Measurements from ENCODE around the gene ARHGEF33. TPM values are rescaled to one million over a fixed set of nuclear protein-coding genes. Genes with fewer than 3 reads are reported as not detected.
A peak's percentile ranks its signal among the peaks of the same experiment; 100 is the strongest.

The ARHGEF33 gene
- total and polyA plus RNA-seq, 2 of the 13 experiments (the other 11 are each of a cell fraction or from before 2014, with no cell fraction given) = 0.04 TPM; not detected in 1

DNA sequence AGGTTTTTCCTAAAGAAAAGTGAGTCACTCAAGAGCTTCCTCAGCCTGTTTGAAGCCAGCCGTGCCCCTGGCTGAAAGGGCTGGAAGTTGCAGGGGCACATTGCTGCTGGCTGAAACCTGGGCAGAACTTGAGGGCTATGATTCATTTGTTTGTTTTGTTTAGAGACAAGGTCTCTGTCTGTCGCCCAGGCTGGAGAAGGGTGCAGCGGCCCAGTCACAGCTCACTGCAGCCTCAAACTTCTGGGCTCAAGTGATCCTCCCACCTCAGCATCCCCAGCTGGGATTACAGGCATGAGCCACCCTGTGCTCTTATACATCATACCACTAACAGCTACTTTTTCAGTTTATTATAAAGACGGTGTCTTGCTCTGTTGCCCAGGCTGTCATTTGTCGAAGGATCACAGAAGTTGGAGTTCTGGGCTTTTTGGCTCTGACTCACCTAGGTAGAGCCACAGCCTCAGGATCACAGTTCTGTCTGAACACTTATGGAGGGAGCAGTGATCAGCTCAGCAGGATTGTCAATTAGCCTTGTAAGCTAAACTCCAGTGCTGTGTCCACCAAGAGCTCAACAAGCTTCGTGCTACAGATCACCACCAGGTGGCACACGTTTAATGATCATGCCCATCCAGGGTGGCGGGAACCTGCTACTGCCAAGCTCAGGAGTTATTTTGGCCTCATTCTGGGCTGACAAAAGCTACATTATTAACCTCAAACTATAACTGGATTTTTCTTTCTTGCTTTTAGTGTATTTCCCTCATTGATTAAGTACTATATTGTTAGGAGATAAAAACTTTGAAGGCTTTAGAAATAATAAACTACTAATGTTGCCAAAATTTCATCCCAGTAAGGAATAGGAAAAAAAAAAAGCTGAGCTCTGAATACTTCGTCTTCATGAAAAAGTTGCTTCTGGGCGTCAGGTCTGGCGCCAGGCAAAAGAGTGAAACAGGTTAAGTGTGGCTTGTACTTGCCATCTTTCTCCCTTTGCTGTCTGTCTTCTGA, 57.9 kb downstream of the ARHGEF33 start (continued):
- TF ChIP-seq, protein P1, sequence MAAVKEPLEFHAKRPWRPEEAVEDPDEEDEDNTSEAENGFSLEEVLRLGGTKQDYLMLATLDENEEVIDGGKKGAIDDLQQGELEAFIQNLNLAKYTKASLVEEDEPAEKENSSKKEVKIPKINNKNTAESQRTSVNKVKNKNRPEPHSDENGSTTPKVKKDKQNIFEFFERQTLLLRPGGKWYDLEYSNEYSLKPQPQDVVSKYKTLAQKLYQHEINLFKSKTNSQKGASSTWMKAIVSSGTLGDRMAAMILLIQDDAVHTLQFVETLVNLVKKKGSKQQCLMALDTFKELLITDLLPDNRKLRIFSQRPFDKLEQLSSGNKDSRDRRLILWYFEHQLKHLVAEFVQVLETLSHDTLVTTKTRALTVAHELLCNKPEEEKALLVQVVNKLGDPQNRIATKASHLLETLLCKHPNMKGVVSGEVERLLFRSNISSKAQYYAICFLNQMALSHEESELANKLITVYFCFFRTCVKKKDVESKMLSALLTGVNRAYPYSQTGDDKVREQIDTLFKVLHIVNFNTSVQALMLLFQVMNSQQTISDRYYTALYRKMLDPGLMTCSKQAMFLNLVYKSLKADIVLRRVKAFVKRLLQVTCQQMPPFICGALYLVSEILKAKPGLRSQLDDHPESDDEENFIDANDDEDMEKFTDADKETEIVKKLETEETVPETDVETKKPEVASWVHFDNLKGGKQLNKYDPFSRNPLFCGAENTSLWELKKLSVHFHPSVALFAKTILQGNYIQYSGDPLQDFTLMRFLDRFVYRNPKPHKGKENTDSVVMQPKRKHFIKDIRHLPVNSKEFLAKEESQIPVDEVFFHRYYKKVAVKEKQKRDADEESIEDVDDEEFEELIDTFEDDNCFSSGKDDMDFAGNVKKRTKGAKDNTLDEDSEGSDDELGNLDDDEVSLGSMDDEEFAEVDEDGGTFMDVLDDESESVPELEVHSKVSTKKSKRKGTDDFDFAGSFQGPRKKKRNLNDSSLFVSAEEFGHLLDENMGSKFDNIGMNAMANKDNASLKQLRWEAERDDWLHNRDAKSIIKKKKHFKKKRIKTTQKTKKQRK (IDR thresholded peaks at IDR 0.05; ENCODE audit: low read length) = no peak
- TF ChIP-seq, protein P2, sequence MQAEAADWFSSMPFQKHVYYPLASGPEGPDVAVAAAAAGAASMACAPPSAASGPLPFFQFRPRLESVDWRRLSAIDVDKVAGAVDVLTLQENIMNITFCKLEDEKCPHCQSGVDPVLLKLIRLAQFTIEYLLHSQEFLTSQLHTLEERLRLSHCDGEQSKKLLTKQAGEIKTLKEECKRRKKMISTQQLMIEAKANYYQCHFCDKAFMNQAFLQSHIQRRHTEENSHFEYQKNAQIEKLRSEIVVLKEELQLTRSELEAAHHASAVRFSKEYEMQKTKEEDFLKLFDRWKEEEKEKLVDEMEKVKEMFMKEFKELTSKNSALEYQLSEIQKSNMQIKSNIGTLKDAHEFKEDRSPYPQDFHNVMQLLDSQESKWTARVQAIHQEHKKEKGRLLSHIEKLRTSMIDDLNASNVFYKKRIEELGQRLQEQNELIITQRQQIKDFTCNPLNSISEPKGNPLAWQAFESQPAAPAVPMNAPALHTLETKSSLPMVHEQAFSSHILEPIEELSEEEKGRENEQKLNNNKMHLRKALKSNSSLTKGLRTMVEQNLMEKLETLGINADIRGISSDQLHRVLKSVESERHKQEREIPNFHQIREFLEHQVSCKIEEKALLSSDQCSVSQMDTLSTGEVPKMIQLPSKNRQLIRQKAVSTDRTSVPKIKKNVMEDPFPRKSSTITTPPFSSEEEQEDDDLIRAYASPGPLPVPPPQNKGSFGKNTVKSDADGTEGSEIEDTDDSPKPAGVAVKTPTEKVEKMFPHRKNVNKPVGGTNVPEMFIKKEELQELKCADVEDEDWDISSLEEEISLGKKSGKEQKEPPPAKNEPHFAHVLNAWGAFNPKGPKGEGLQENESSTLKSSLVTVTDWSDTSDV (CRISPR knock-in tag; IDR thresholded peaks at IDR 0.05) = no peak
- no peak for TF ChIP-seq CCAR2 (optimal IDR thresholded peaks at IDR 0.05; ENCODE audit: low read depth, low read length)
- TF ChIP-seq, protein P3, sequence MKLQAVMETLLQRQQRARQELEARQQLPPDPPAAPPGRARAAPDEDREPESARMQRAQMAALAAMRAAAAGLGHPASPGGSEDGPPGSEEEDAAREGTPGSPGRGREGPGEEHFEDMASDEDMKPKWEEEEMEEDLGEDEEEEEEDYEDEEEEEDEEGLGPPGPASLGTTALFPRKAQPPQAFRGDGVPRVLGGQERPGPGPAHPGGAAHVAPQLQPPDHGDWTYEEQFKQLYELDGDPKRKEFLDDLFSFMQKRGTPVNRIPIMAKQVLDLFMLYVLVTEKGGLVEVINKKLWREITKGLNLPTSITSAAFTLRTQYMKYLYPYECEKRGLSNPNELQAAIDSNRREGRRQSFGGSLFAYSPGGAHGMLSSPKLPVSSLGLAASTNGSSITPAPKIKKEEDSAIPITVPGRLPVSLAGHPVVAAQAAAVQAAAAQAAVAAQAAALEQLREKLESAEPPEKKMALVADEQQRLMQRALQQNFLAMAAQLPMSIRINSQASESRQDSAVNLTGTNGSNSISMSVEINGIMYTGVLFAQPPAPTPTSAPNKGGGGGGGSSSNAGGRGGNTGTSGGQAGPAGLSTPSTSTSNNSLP (IDR thresholded peaks at IDR 0.05; ENCODE audit: low read depth, low read length) = peak; percentile 85
- TF ChIP-seq ATAD3A (CRISPR knock-in tag; IDR thresholded peaks at IDR 0.05) = no peak
- no peak for TF ChIP-seq HNRNPLL (IDR thresholded peaks at IDR 0.05; ENCODE audit: low read depth, low read length, poor library complexity, severe bottlenecking)
- no peak for TF ChIP-seq ZNF788 (CRISPR knock-in tag; IDR thresholded peaks at IDR 0.05; ENCODE audit: borderline replicate concordance)
- no peak for TF ChIP-seq PHB2 (IDR thresholded peaks at IDR 0.05; ENCODE audit: partially characterized antibody)
- no peak; the same call in 1 of the 2 replicates for TF ChIP-seq NR2C2 (CRISPR knock-in tag; IDR thresholded peaks at IDR 0.05; ENCODE audit: borderline replicate concordance)
- TF ChIP-seq ZNF781 (CRISPR knock-in tag; IDR thresholded peaks at IDR 0.05; ENCODE audit: borderline replicate concordance, not compliant biosample characterization) = peak; percentile 80
- TF ChIP-seq, protein P4, sequence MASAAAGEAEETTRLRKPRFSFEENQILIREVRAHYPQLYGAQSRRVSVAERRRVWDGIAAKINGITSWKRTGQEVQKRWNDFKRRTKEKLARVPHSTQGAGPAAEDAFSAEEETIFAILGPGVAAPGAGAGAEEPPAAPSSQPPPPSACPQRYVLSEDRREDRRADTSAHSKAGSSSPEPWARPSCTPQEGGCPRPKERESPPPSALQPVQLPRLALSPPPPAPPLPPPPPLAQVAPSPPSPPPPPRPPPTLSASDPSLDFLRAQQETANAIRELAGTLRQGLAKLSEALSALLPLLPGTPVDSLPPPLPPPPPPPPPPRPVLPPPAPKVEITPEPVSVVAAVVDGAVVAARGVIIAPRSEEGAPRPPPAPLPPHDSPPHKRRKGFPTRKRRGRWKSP (CRISPR knock-in tag; IDR thresholded peaks at IDR 0.05) = no peak
- TF ChIP-seq, protein P5, sequence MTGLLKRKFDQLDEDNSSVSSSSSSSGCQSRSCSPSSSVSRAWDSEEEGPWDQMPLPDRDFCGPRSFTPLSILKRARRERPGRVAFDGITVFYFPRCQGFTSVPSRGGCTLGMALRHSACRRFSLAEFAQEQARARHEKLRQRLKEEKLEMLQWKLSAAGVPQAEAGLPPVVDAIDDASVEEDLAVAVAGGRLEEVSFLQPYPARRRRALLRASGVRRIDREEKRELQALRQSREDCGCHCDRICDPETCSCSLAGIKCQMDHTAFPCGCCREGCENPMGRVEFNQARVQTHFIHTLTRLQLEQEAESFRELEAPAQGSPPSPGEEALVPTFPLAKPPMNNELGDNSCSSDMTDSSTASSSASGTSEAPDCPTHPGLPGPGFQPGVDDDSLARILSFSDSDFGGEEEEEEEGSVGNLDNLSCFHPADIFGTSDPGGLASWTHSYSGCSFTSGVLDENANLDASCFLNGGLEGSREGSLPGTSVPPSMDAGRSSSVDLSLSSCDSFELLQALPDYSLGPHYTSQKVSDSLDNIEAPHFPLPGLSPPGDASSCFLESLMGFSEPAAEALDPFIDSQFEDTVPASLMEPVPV (CRISPR knock-in tag; IDR thresholded peaks at IDR 0.05) = no peak; the same call in 1 of the 2 replicates
- no peak for TF ChIP-seq PHF20 (CRISPR knock-in tag; IDR thresholded peaks at IDR 0.05)
- no peak for TF ChIP-seq NONO (IDR thresholded peaks at IDR 0.05)
- TF ChIP-seq NONO (CRISPR knock-in tag; conservative IDR thresholded peaks at IDR 0.05) = peak; percentile 51; the same call in 1 of the 2 replicates
- no peak for TF ChIP-seq NFKB2 (CRISPR knock-in tag; IDR thresholded peaks at IDR 0.05; ENCODE audit: borderline replicate concordance)
- no peak for TF ChIP-seq ZNF737 (CRISPR knock-in tag; IDR thresholded peaks at IDR 0.05; ENCODE audit: borderline replicate concordance)
